GM19099 (cell line): ENCODE data around the gene THOC2.

ENCODE experiments used
- POLR2A ChIP-seq: IDR thresholded peaks from 3 replicates; pipeline ENCODE4 v1.6.1; 2011; ENCODE audit warnings: low read depth; ENCODE audit not compliant: insufficient read length; ENCODE audit errors: extremely low read depth

The THOC2 gene

GRCh38 chrX:123588723-123589122 is 144.1 kb downstream of the THOC2 start:
- TF ChIP-seq POLR2A: no peak

- TF ChIP-seq POLR2A: no peak
Measured at GRCh38 chrX:123581586-123581985, 151.3 kb downstream of the THOC2 start.

- TF ChIP-seq POLR2A: no peak
Measured at GRCh38 chrX:123580792-123581191, 152.1 kb downstream of the THOC2 start.

- TF ChIP-seq POLR2A: no peak
Measured at GRCh38 chrX:123570011-123570590, 162.8 kb downstream of the THOC2 start.

- no peak for TF ChIP-seq POLR2A
Measured at GRCh38 chrX:123563167-123563566, 169.7 kb downstream of the THOC2 start.

- TF ChIP-seq POLR2A: no peak
Measured at GRCh38 chrX:123562342-123563146, 170.3 kb downstream of the THOC2 start.

GRCh38 chrX:123561439-123562215 is 171.2 kb downstream of the THOC2 start:
- no peak for TF ChIP-seq POLR2A

GRCh38 chrX:123550829-123551228 is 182.0 kb downstream of the THOC2 start:
- no peak for TF ChIP-seq POLR2A
